GM08714 (cell line): ENCODE data around the gene TYMS.
"Not testable (repeated sequence)": the region's sequence is repeated elsewhere in the genome, so short reads cannot be mapped to it uniquely, and the experiment has no call there.

Experiments
- H3K4me3 ChIP-seq: fragments of 200-500 bp; sonication (Bioruptor generic); 2 replicates; pipeline ENCODE4 v1.5.1; 2014; ENCODE audit warnings: mild to moderate bottlenecking, low read length, inconsistent platforms
- ZNF274 ChIP-seq: IDR thresholded peaks from 2 replicates; pipeline ENCODE4 v1.6.1; 2012; ENCODE audit warnings: mild to moderate bottlenecking, low read depth, low read length

The TYMS gene

GRCh38 chr18:678482-679182, 21.2 kb downstream of the TYMS start:
- no peak for TF ChIP-seq ZNF274
- H3K4me3 ChIP-seq, result no peak overlapping the region

- no peak overlapping the region for H3K4me3 ChIP-seq
- no peak for TF ChIP-seq ZNF274
Observed at GRCh38 chr18:679516-679915, 22.1 kb downstream of the TYMS start.

GRCh38 chr18:680392-680791, 22.9 kb downstream of the TYMS start:
- no peak for TF ChIP-seq ZNF274
- H3K4me3 ChIP-seq, result no peak overlapping the region

GRCh38 chr18:681985-682384, 24.5 kb downstream of the TYMS start:
- no peak for TF ChIP-seq ZNF274
- no peak overlapping the region for H3K4me3 ChIP-seq

GRCh38 chr18:682416-682815, 25.0 kb downstream of the TYMS start:
- not testable (repeated sequence) for H3K4me3 ChIP-seq

- TF ChIP-seq ZNF274, result no peak
- no peak overlapping the region for H3K4me3 ChIP-seq
Observed at GRCh38 chr18:682833-683232, 25.4 kb downstream of the TYMS start.

GRCh38 chr18:683531-683930, 26.1 kb downstream of the TYMS start:
- no peak for TF ChIP-seq ZNF274

GRCh38 chr18:685438-685837, 28.0 kb downstream of the TYMS start:
- H3K4me3 ChIP-seq, result no peak overlapping the region
- no peak for TF ChIP-seq ZNF274

More at GRCh38 chr18:683531-683930, 26.1 kb downstream of the TYMS start:
- no peak overlapping the region for H3K4me3 ChIP-seq

GRCh38 chr18:686339-687111, 29.1 kb downstream of the TYMS start:
- no peak overlapping the region for H3K4me3 ChIP-seq
- no peak for TF ChIP-seq ZNF274

- no peak overlapping the region for H3K4me3 ChIP-seq
- TF ChIP-seq ZNF274, result no peak
Observed at GRCh38 chr18:688323-688722, 30.9 kb downstream of the TYMS start.

- no peak overlapping the region for H3K4me3 ChIP-seq
- TF ChIP-seq ZNF274, result no peak
Observed at GRCh38 chr18:692824-693223, 35.4 kb downstream of the TYMS start.

- no peak overlapping the region for H3K4me3 ChIP-seq
- TF ChIP-seq ZNF274, result no peak
Observed at GRCh38 chr18:693466-694187, 36.2 kb downstream of the TYMS start.

GRCh38 chr18:697012-697411, 39.6 kb downstream of the TYMS start:
- no peak for TF ChIP-seq ZNF274
- no peak overlapping the region for H3K4me3 ChIP-seq

- no peak overlapping the region for H3K4me3 ChIP-seq
- no peak for TF ChIP-seq ZNF274
Observed at GRCh38 chr18:697800-698199, 40.3 kb downstream of the TYMS start.
